Uterus (tissue), 2 donors: Measurements from ENCODE around the gene PDCD1LG2.

Source experiments
- CTCF ChIP-seq, 4 experiments: fragments of 200-600 bp in 2 of 4; fragments of 450-650 bp in 2 of 4; sonication (generic) in 2 of 4; IDR thresholded peaks; one replicate each; pipeline ENCODE4 v1.5.1; 2016 to 2019; ENCODE audit warnings: antibody characterized with exemption in 4 of 4, mild to moderate bottlenecking in 2 of 4, moderate library complexity in 1 of 4
- POLR2A ChIP-seq, 2 donors: fragments of 450-650 bp; IDR thresholded peaks; one replicate each; pipeline ENCODE4 v1.6.1; 2016; ENCODE audit warnings: antibody characterized with exemption in 2 of 2, mild to moderate bottlenecking in 1 of 2, moderate library complexity in 1 of 2

GRCh38 chr9:5532790-5533189 is 22.5 kb downstream of the PDCD1LG2 start:
- TF ChIP-seq CTCF (IDR thresholded peaks at IDR 0.05) = no peak
- no peak for TF ChIP-seq POLR2A (IDR thresholded peaks at IDR 0.05)
